ENCODE measurements around the gene ANO1.

Gene ANO1

GRCh38 chr11:70117567-70118145, 39.5 kb downstream of the ANO1 start:
- Histone ChIP-seq H3K9me3 (ENCODE audit: control insufficient read depth, low read length) (no peaks in the 10 kb centered on the region), H3K27ac (ENCODE audit: low read depth, low read length, severe bottlenecking) (no peak overlapping the region), H3K36me3 (ENCODE audit: control insufficient read depth, insufficient read depth, low read length) (no peaks in the 10 kb centered on the region), H3K4me3 (ENCODE audit: extremely low read depth, insufficient read depth, low read length, poor library complexity, severe bottlenecking) (no peak overlapping the region), H3K4me1 (ENCODE audit: control insufficient read depth, insufficient read depth, low read length, poor library complexity, severe bottlenecking) (peaks cover under 1% of the 10 kb centered on the region)
- WGBS, 2 experiments (ENCODE audit: insufficient coverage in 2 of 2): 81 to 100% methylated on average over 4 of the region's 7 CpGs

GRCh38 chr11:70118642-70119041, 40.5 kb downstream of the ANO1 start:
- Histone ChIP-seq H3K4me1 (ENCODE audit: control insufficient read depth, insufficient read depth, low read length, poor library complexity, severe bottlenecking) (no peaks in the 10 kb centered on the region), H3K36me3 (ENCODE audit: control insufficient read depth, insufficient read depth, low read length) (no peaks in the 10 kb centered on the region), H3K9me3 (ENCODE audit: control insufficient read depth, low read length) (no peaks in the 10 kb centered on the region), H3K4me3 (ENCODE audit: extremely low read depth, insufficient read depth, low read length, poor library complexity, severe bottlenecking) (no peak overlapping the region), H3K27ac (ENCODE audit: low read depth, low read length, severe bottlenecking) (no peak overlapping the region)
- WGBS, 2 experiments (ENCODE audit: insufficient coverage in 2 of 2): 93 to 100% methylated on average over 1 of the region's 1 CpG

GRCh38 chr11:70119502-70119901, 41.4 kb downstream of the ANO1 start:
- WGBS, 2 experiments (ENCODE audit: insufficient coverage in 2 of 2): 65 to 96% methylated on average over 2 of the region's 2 CpGs
- no peak overlapping the region for H3K4me3 ChIP-seq (ENCODE audit: extremely low read depth, insufficient read depth, low read length, poor library complexity, severe bottlenecking)
- H3K27ac ChIP-seq (ENCODE audit: low read depth, low read length, severe bottlenecking): no peak overlapping the region
- no peaks in the 10 kb centered on the region for H3K4me1 ChIP-seq (ENCODE audit: control insufficient read depth, insufficient read depth, low read length, poor library complexity, severe bottlenecking)
- H3K9me3 ChIP-seq (ENCODE audit: control insufficient read depth, low read length): no peaks in the 10 kb centered on the region
- no peaks in the 10 kb centered on the region for H3K36me3 ChIP-seq (ENCODE audit: control insufficient read depth, insufficient read depth, low read length)

GRCh38 chr11:70120674-70121073, 42.6 kb downstream of the ANO1 start:
- Histone ChIP-seq H3K4me3 (ENCODE audit: extremely low read depth, insufficient read depth, low read length, poor library complexity, severe bottlenecking) (no peak overlapping the region), H3K27ac (ENCODE audit: low read depth, low read length, severe bottlenecking) (no peak overlapping the region), H3K9me3 (ENCODE audit: control insufficient read depth, low read length) (no peaks in the 10 kb centered on the region), H3K4me1 (ENCODE audit: control insufficient read depth, insufficient read depth, low read length, poor library complexity, severe bottlenecking) (no peaks in the 10 kb centered on the region), H3K36me3 (ENCODE audit: control insufficient read depth, insufficient read depth, low read length) (no peaks in the 10 kb centered on the region)
- 90 to 96% methylated on average over 8 to 11 of the region's 11 CpGs for WGBS, 2 experiments (ENCODE audit: insufficient coverage in 2 of 2)

- H3K27ac ChIP-seq (ENCODE audit: low read depth, low read length, severe bottlenecking): no peak overlapping the region
- peaks cover 5% of the 10 kb centered on the region for H3K4me1 ChIP-seq (ENCODE audit: control insufficient read depth, insufficient read depth, low read length, poor library complexity, severe bottlenecking)
- WGBS, 2 experiments (ENCODE audit: insufficient coverage in 2 of 2): 79 to 81% methylated on average over 7 to 10 of the region's 14 CpGs
- H3K36me3 ChIP-seq (ENCODE audit: control insufficient read depth, insufficient read depth, low read length): no peaks in the 10 kb centered on the region
- no peak overlapping the region for H3K4me3 ChIP-seq (ENCODE audit: extremely low read depth, insufficient read depth, low read length, poor library complexity, severe bottlenecking)
- H3K9me3 ChIP-seq (ENCODE audit: control insufficient read depth, low read length): no peaks in the 10 kb centered on the region
Measured at GRCh38 chr11:70122490-70123198, 44.5 kb downstream of the ANO1 start.

GRCh38 chr11:70123711-70124110, 45.6 kb downstream of the ANO1 start:
- no CpG with 5 or more reads among the region's 4 CpGs for WGBS, 2 experiments (ENCODE audit: insufficient coverage in 2 of 2)
- H3K4me1 ChIP-seq (ENCODE audit: control insufficient read depth, insufficient read depth, low read length, poor library complexity, severe bottlenecking): peaks cover 15% of the 10 kb centered on the region
- H3K27ac ChIP-seq (ENCODE audit: low read depth, low read length, severe bottlenecking): no peak overlapping the region
- no peaks in the 10 kb centered on the region for H3K9me3 ChIP-seq (ENCODE audit: control insufficient read depth, low read length)
- H3K36me3 ChIP-seq (ENCODE audit: control insufficient read depth, insufficient read depth, low read length): no peaks in the 10 kb centered on the region
- no peak overlapping the region for H3K4me3 ChIP-seq (ENCODE audit: extremely low read depth, insufficient read depth, low read length, poor library complexity, severe bottlenecking)

GRCh38 chr11:70124321-70125000, 46.3 kb downstream of the ANO1 start:
- H3K36me3 ChIP-seq (ENCODE audit: control insufficient read depth, insufficient read depth, low read length): no peaks in the 10 kb centered on the region
- no peak overlapping the region for H3K4me3 ChIP-seq (ENCODE audit: extremely low read depth, insufficient read depth, low read length, poor library complexity, severe bottlenecking)
- H3K27ac ChIP-seq (ENCODE audit: low read depth, low read length, severe bottlenecking): no peak overlapping the region
- WGBS, 2 experiments (ENCODE audit: insufficient coverage in 2 of 2): 85% methylated on average over 17 of the region's 21 CpGs
- H3K4me1 ChIP-seq (ENCODE audit: control insufficient read depth, insufficient read depth, low read length, poor library complexity, severe bottlenecking): peaks cover 22% of the 10 kb centered on the region
- no peaks in the 10 kb centered on the region for H3K9me3 ChIP-seq (ENCODE audit: control insufficient read depth, low read length)

- H3K4me1 ChIP-seq (ENCODE audit: control insufficient read depth, insufficient read depth, low read length, poor library complexity, severe bottlenecking): peaks cover 22% of the 10 kb centered on the region
- no peak overlapping the region for H3K27ac ChIP-seq (ENCODE audit: low read depth, low read length, severe bottlenecking)
- no peak overlapping the region for H3K4me3 ChIP-seq (ENCODE audit: extremely low read depth, insufficient read depth, low read length, poor library complexity, severe bottlenecking)
- H3K36me3 ChIP-seq (ENCODE audit: control insufficient read depth, insufficient read depth, low read length): no peaks in the 10 kb centered on the region
- WGBS, 2 experiments (ENCODE audit: insufficient coverage in 2 of 2): 88 to 96% methylated on average over 9 to 11 of the region's 17 CpGs
- no peaks in the 10 kb centered on the region for H3K9me3 ChIP-seq (ENCODE audit: control insufficient read depth, low read length)
Measured at GRCh38 chr11:70126494-70126893, 48.4 kb downstream of the ANO1 start.

GRCh38 chr11:70127653-70128434, 49.7 kb downstream of the ANO1 start:
- Histone ChIP-seq H3K27ac (ENCODE audit: low read depth, low read length, severe bottlenecking) (no peak overlapping the region), H3K4me1 (ENCODE audit: control insufficient read depth, insufficient read depth, low read length, poor library complexity, severe bottlenecking) (peaks cover 22% of the 10 kb centered on the region), H3K9me3 (ENCODE audit: control insufficient read depth, low read length) (no peaks in the 10 kb centered on the region), H3K4me3 (ENCODE audit: extremely low read depth, insufficient read depth, low read length, poor library complexity, severe bottlenecking) (no peak overlapping the region), H3K36me3 (ENCODE audit: control insufficient read depth, insufficient read depth, low read length) (no peaks in the 10 kb centered on the region)
- WGBS, 2 experiments (ENCODE audit: insufficient coverage in 2 of 2): 61 to 82% methylated on average over 3 to 5 of the region's 6 CpGs

- no peak overlapping the region for H3K27ac ChIP-seq (ENCODE audit: low read depth, low read length, severe bottlenecking)
- WGBS, 2 experiments (ENCODE audit: insufficient coverage in 2 of 2): 33 to 38% methylated on average over 10 to 12 of the region's 14 CpGs
- H3K9me3 ChIP-seq (ENCODE audit: control insufficient read depth, low read length): no peaks in the 10 kb centered on the region
- no peak overlapping the region for H3K4me3 ChIP-seq (ENCODE audit: extremely low read depth, insufficient read depth, low read length, poor library complexity, severe bottlenecking)
- peaks cover 22% of the 10 kb centered on the region for H3K4me1 ChIP-seq (ENCODE audit: control insufficient read depth, insufficient read depth, low read length, poor library complexity, severe bottlenecking)
- no peaks in the 10 kb centered on the region for H3K36me3 ChIP-seq (ENCODE audit: control insufficient read depth, insufficient read depth, low read length)
Measured at GRCh38 chr11:70128435-70128906, 50.4 kb downstream of the ANO1 start.
